ENCODE measurements around the gene MEGF11. TPM values are rescaled to one million over a fixed set of nuclear protein-coding genes. Genes with fewer than 3 reads are reported as not detected.

MEGF11 gene
- total RNA-seq, 1 experiment from 2014 or later: 0.37 TPM

- in situ Hi-C loops (cut with HindIII; ENCODE audit: low pct_unique_long_range_greater_than_20kb, low sequenced_read_pairs): no loop called here
- DNase-seq (ENCODE audit: low read depth, low spot score): no peak
Measured at GRCh38 chr15:65914386-65914785, 339.2 kb downstream of the MEGF11 start.

GRCh38 chr15:65913631-65914199 is 339.8 kb downstream of the MEGF11 start:
- in situ Hi-C loops (cut with HindIII; ENCODE audit: low pct_unique_long_range_greater_than_20kb, low sequenced_read_pairs): no loop called here
- no peak for DNase-seq (ENCODE audit: low read depth, low spot score)

GRCh38 chr15:65912235-65912634 is 341.3 kb downstream of the MEGF11 start:
- DNase-seq (ENCODE audit: low read depth, low spot score): no peak
- in situ Hi-C loops (cut with HindIII; ENCODE audit: low pct_unique_long_range_greater_than_20kb, low sequenced_read_pairs): no loop called here

GRCh38 chr15:65910341-65910740 is 343.2 kb downstream of the MEGF11 start:
- in situ Hi-C loops (cut with HindIII; ENCODE audit: low pct_unique_long_range_greater_than_20kb, low sequenced_read_pairs): no loop called here
- DNase-seq (ENCODE audit: low read depth, low spot score): no peak

- in situ Hi-C loops (cut with HindIII; ENCODE audit: low pct_unique_long_range_greater_than_20kb, low sequenced_read_pairs): no loop called here
- no peak for DNase-seq (ENCODE audit: low read depth, low spot score)
Measured at GRCh38 chr15:65909831-65910230, 343.7 kb downstream of the MEGF11 start.

GRCh38 chr15:65908876-65909275 is 344.7 kb downstream of the MEGF11 start:
- in situ Hi-C loops (cut with HindIII; ENCODE audit: low pct_unique_long_range_greater_than_20kb, low sequenced_read_pairs): no loop called here

GRCh38 chr15:65907661-65908060 is 345.9 kb downstream of the MEGF11 start:
- no peak for DNase-seq (ENCODE audit: low read depth, low spot score)
- in situ Hi-C loops (cut with HindIII; ENCODE audit: low pct_unique_long_range_greater_than_20kb, low sequenced_read_pairs): no loop called here

More at GRCh38 chr15:65908876-65909275, 344.7 kb downstream of the MEGF11 start:
- no peak for DNase-seq (ENCODE audit: low read depth, low spot score)

GRCh38 chr15:65906396-65906795 is 347.2 kb downstream of the MEGF11 start:
- in situ Hi-C loops (cut with HindIII; ENCODE audit: low pct_unique_long_range_greater_than_20kb, low sequenced_read_pairs): no loop called here
- DNase-seq (ENCODE audit: low read depth, low spot score): no peak

GRCh38 chr15:65904301-65904700 is 349.2 kb downstream of the MEGF11 start:
- DNase-seq (ENCODE audit: low read depth, low spot score): no peak
- in situ Hi-C loops (cut with HindIII; ENCODE audit: low pct_unique_long_range_greater_than_20kb, low sequenced_read_pairs): no loop called here

GRCh38 chr15:65903296-65904073 is 350.1 kb downstream of the MEGF11 start:
- no peak for DNase-seq (ENCODE audit: low read depth, low spot score)
- in situ Hi-C loops (cut with HindIII; ENCODE audit: low pct_unique_long_range_greater_than_20kb, low sequenced_read_pairs): no loop called here

GRCh38 chr15:65902373-65902772 is 351.2 kb downstream of the MEGF11 start:
- DNase-seq (ENCODE audit: low read depth, low spot score): no peak
- in situ Hi-C loops (cut with HindIII; ENCODE audit: low pct_unique_long_range_greater_than_20kb, low sequenced_read_pairs): no loop called here

GRCh38 chr15:65901836-65902235 is 351.7 kb downstream of the MEGF11 start:
- in situ Hi-C loops (cut with HindIII; ENCODE audit: low pct_unique_long_range_greater_than_20kb, low sequenced_read_pairs): no loop called here
- no peak for DNase-seq (ENCODE audit: low read depth, low spot score)

- in situ Hi-C loops (cut with HindIII; ENCODE audit: low pct_unique_long_range_greater_than_20kb, low sequenced_read_pairs): no loop called here
Measured at GRCh38 chr15:65901336-65901735, 352.2 kb downstream of the MEGF11 start.

GRCh38 chr15:65900488-65900887 is 353.1 kb downstream of the MEGF11 start:
- DNase-seq (ENCODE audit: low read depth, low spot score): no peak
- in situ Hi-C loops (cut with HindIII; ENCODE audit: low pct_unique_long_range_greater_than_20kb, low sequenced_read_pairs): no loop called here

More at GRCh38 chr15:65901336-65901735, 352.2 kb downstream of the MEGF11 start:
- DNase-seq (ENCODE audit: low read depth, low spot score): no peak

GRCh38 chr15:65896236-65896635 is 357.3 kb downstream of the MEGF11 start:
- in situ Hi-C loops (cut with HindIII; ENCODE audit: low pct_unique_long_range_greater_than_20kb, low sequenced_read_pairs): no loop called here

GRCh38 chr15:65893060-65893459 is 360.5 kb downstream of the MEGF11 start:
- in situ Hi-C loops (cut with HindIII; ENCODE audit: low pct_unique_long_range_greater_than_20kb, low sequenced_read_pairs): no loop called here

More at GRCh38 chr15:65896236-65896635, 357.3 kb downstream of the MEGF11 start:
- DNase-seq (ENCODE audit: low read depth, low spot score): no peak

GRCh38 chr15:65888981-65889380 is 364.6 kb downstream of the MEGF11 start:
- in situ Hi-C loops (cut with HindIII; ENCODE audit: low pct_unique_long_range_greater_than_20kb, low sequenced_read_pairs): no loop called here
- DNase-seq (ENCODE audit: low read depth, low spot score): no peak

More at GRCh38 chr15:65893060-65893459, 360.5 kb downstream of the MEGF11 start:
- DNase-seq (ENCODE audit: low read depth, low spot score): no peak

GRCh38 chr15:65887565-65887964 is 366.0 kb downstream of the MEGF11 start:
- in situ Hi-C loops (cut with HindIII; ENCODE audit: low pct_unique_long_range_greater_than_20kb, low sequenced_read_pairs): no loop called here
- DNase-seq (ENCODE audit: low read depth, low spot score): no peak

GRCh38 chr15:65885668-65886218 is 367.8 kb downstream of the MEGF11 start:
- in situ Hi-C loops (cut with HindIII; ENCODE audit: low pct_unique_long_range_greater_than_20kb, low sequenced_read_pairs): no loop called here
- DNase-seq (ENCODE audit: low read depth, low spot score): peak; percentile 93

Measured in SK-MEL-5 (cell line).